Muscle layer of duodenum (tissue), 2 donors: ENCODE data around the gene KCNN3.

Experiments
- H3K27ac ChIP-seq: one replicate; pipeline ENCODE4 v1.7.0; 2013; ENCODE audit warnings: mild to moderate bottlenecking, low read length
- H3K27me3 ChIP-seq: one replicate; pipeline ENCODE4 v1.7.0; 2013; ENCODE audit warnings: low read depth, mild to moderate bottlenecking, control low read depth, low read length
- H3K36me3 ChIP-seq, 2 donors: one replicate each; pipeline ENCODE4 v1.7.0; 2013; ENCODE audit warnings: low read length in 2 of 2, control low read depth in 1 of 2, mild to moderate bottlenecking in 1 of 2; ENCODE audit not compliant: insufficient read depth in 2 of 2, control insufficient read depth in 1 of 2
- H3K4me1 ChIP-seq, 2 donors: one replicate each; pipeline ENCODE4 v1.7.0; 2013; ENCODE audit warnings: low read length in 2 of 2, mild to moderate bottlenecking in 2 of 2, control low read depth in 1 of 2, moderate library complexity in 1 of 2; ENCODE audit not compliant: insufficient read depth in 2 of 2, control insufficient read depth in 1 of 2
- H3K4me3 ChIP-seq, 2 donors: one replicate each; pipeline ENCODE4 v1.7.0; 2013; ENCODE audit warnings: low read length in 2 of 2, low read depth in 1 of 2, mild to moderate bottlenecking in 1 of 2
- H3K9me3 ChIP-seq, 2 donors: one replicate each; pipeline ENCODE4 v1.7.0; 2013; ENCODE audit warnings: low read length in 2 of 2, control low read depth in 1 of 2, mild to moderate bottlenecking in 1 of 2; ENCODE audit not compliant: control insufficient read depth in 1 of 2
- donor health status: healthy.

The KCNN3 gene

DNA sequence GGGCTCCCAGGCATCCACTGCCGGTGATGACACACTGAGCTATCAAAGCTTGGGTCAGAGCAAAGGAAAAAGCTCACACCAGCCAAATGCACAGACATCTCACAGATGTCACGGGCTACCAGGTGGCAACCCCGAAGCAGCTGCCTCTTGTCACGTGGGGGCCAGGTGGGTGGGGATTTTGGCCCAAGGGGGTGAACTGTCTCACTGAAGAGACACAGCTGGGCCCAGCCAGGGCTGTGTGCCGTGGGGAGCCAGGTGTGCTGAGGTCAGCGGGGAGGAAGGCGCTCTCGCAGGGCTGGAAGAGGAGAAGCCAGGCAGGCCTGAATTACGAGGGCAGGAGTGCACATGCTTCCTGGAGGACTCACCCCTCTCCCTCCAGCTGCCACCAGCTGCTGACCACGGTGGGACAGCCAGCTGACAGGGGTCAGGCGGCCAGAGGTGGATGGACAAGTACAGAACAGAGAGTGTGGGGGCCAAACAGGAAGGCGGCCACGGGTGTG, 32.4 kb downstream of the KCNN3 start:
- Histone ChIP-seq H3K36me3 (no peaks in the 10 kb centered on the region), H3K4me1 (peaks cover 9 to 64% of the 10 kb centered on the region in 2 donors), H3K9me3 (no peaks in the 10 kb centered on the region), H3K27me3 (no peaks in the 10 kb centered on the region), H3K27ac (no peak overlapping the region), H3K4me3 (no peak overlapping the region)

GRCh38 chr1:154837034-154837671, 32.9 kb downstream of the KCNN3 start:
- Histone ChIP-seq H3K27ac (no peak overlapping the region), H3K27me3 (no peaks in the 10 kb centered on the region), H3K4me1 (peaks cover 9 to 70% of the 10 kb centered on the region in 2 donors), H3K4me3 (no peak overlapping the region), H3K9me3 (no peaks in the 10 kb centered on the region), H3K36me3 (no peaks in the 10 kb centered on the region)

DNA sequence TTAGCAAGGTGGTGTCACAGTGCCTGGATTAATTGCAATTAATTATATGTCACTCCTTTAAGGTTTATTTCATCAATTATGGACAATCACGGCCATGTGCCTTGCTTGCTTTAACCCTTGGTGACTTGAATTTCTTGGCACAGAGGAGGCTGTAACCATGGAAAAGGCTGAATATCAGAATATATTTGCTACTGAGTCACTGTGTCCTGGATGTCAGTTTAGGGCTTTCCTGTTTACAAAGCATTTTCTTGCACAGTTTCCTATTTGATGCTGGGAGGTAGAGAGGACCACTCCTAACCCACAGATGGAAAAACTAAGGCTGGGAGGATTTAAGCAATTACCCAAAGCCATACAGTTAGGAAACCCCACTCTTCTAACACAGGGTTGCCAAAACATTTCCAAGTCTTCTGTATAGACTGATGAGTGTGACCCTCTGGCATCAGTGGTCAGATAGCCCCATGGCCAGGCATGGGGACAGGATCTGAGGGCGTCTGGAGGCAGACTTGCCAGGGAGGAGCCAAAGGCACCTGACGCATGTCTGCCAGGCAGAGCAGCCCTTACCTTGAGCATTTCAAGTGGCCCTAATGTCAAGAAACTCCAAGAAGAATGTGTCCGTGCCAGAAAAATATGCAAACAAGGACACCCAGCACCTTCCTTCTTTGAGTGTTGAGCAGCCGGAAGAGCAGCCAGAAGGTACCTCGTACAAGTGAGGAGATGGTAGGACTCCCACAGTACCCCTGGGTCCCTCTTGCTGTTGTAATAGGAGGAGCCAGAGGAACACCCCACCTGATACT, 34.4 kb downstream of the KCNN3 start:
- Histone ChIP-seq H3K36me3 (no peaks in the 10 kb centered on the region), H3K27me3 (no peaks in the 10 kb centered on the region), H3K4me1 (peaks cover 16 to 78% of the 10 kb centered on the region in 2 donors), H3K4me3 (no peak overlapping the region), H3K27ac (no peak overlapping the region), H3K9me3 (no peaks in the 10 kb centered on the region)

GRCh38 chr1:154833841-154834240, 36.2 kb downstream of the KCNN3 start:
- Histone ChIP-seq H3K27me3 (no peaks in the 10 kb centered on the region), H3K9me3 (no peaks in the 10 kb centered on the region), H3K36me3 (no peaks in the 10 kb centered on the region), H3K4me3 (no peak overlapping the region), H3K4me1 (peaks cover 16 to 62% of the 10 kb centered on the region in 2 donors), H3K27ac (no peak overlapping the region)

DNA sequence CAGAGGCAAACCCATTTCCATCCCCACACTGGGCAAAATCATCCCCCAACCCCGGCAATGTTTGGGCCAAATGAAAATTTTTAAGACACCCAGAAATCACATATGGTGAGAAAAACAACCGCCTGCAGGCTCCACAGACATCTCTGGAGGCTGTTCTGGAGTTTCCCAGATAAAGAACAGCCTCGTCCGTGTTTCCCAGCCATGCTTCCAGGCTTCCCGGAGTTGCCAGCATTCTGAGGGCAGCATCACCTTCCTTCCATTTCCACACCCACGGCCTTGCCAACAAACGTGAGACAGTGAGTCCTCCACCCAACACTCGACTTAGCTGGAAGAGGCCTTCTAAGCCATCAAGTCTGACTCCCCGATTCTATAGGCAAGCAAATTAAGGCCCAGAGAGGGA, 36.9 kb downstream of the KCNN3 start:
- peaks cover 16 to 62% of the 10 kb centered on the region in 2 donors for H3K4me1 ChIP-seq
- no peak overlapping the region for H3K27ac ChIP-seq
- H3K36me3 ChIP-seq = no peaks in the 10 kb centered on the region
- no peaks in the 10 kb centered on the region for H3K27me3 ChIP-seq
- H3K9me3 ChIP-seq = no peaks in the 10 kb centered on the region
- no peak overlapping the region for H3K4me3 ChIP-seq

- Histone ChIP-seq H3K36me3 (no peaks in the 10 kb centered on the region), H3K27me3 (no peaks in the 10 kb centered on the region), H3K4me1 (peaks cover 16 to 59% of the 10 kb centered on the region in 2 donors), H3K27ac (no peak overlapping the region), H3K9me3 (no peaks in the 10 kb centered on the region), H3K4me3 (no peak overlapping the region)
Observed at GRCh38 chr1:154832384-154832783, 37.7 kb downstream of the KCNN3 start.

DNA sequence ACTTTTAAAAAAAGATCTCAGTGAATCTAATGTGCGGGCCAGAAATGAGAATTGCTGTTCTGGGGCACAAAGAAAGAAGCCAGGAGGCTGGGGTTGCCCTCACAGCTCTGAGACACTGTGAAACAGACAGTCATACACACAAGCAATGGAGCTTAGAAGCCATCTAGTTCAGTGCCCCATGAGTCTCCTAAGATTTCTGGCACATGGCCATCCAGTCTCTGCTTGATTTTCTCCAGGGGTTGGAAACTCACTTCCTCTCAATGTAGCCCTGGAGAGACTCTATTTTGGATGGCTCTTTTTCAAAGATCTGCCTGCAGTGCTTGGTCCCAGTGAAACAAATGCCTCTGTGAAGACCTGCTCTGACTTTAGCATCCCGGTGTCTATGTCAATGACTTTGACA, 38.6 kb downstream of the KCNN3 start:
- no peak overlapping the region for H3K4me3 ChIP-seq
- H3K27ac ChIP-seq = no peak overlapping the region
- peaks cover 16 to 52% of the 10 kb centered on the region in 2 donors for H3K4me1 ChIP-seq

GRCh38 chr1:154829062-154829461, 41.0 kb downstream of the KCNN3 start:
- H3K27ac ChIP-seq = no peak overlapping the region
- peaks cover 7 to 33% of the 10 kb centered on the region in 2 donors for H3K4me1 ChIP-seq
- H3K27me3 ChIP-seq = no peaks in the 10 kb centered on the region
- no peak overlapping the region for H3K4me3 ChIP-seq
- H3K9me3 ChIP-seq = no peaks in the 10 kb centered on the region
- no peaks in the 10 kb centered on the region for H3K36me3 ChIP-seq

More for the DNA sequence above, 38.6 kb downstream of the KCNN3 start:
- H3K36me3 ChIP-seq = no peaks in the 10 kb centered on the region
- H3K9me3 ChIP-seq = no peaks in the 10 kb centered on the region
- H3K27me3 ChIP-seq = no peaks in the 10 kb centered on the region

DNA sequence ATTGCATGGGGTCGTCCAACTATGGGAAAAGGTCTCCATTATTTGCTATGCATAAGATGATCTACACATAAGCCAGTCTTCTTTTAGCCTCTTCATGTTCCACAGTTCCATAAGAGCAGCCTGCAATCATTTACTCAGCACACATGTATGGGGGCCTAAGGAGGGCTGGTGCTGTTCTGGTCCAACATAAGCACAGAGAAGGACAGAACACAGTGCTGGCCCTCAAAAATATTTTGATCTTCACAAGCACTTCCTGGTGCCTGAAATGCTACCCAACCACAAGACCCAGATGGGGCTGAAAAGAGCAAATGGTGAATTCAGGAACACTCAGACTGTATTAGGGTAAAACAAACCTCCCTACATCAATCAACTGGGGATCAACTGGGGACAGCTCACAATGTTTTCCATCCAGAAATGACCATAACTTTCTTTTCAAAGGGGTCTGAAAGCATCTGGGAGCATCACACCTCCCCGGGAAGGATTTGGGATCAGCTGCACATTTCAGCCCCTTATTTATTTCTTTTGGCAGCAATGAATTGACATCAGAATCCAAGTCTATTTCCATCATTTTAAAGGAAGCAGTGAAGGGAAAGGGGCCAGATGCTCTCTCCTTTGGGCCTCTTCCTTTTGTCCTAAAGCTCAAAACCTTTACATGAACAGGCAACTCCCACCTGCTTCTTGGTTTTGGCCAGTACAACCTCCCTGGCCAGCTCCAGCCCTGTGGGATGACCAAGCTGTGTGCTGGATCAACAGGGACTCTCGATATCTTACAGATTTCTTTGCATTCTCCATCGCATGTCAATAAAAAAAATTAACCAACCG, 45.7 kb downstream of the KCNN3 start:
- H3K4me3 ChIP-seq = no peak overlapping the region
- H3K36me3 ChIP-seq = no peaks in the 10 kb centered on the region
- no peaks in the 10 kb centered on the region for H3K27me3 ChIP-seq
- no peak overlapping the region for H3K27ac ChIP-seq
- H3K9me3 ChIP-seq = no peaks in the 10 kb centered on the region
- H3K4me1 ChIP-seq = peaks cover 5 to 12% of the 10 kb centered on the region in 2 donors

GRCh38 chr1:154822717-154823116, 47.4 kb downstream of the KCNN3 start:
- Histone ChIP-seq H3K27ac (no peak overlapping the region), H3K4me3 (no peak overlapping the region), H3K27me3 (no peaks in the 10 kb centered on the region), H3K36me3 (no peaks in the 10 kb centered on the region), H3K9me3 (no peaks in the 10 kb centered on the region), H3K4me1 (peaks cover 5 to 12% of the 10 kb centered on the region in 2 donors)

GRCh38 chr1:154822233-154822632, 47.8 kb downstream of the KCNN3 start:
- no peaks in the 10 kb centered on the region for H3K36me3 ChIP-seq
- peaks cover 5 to 14% of the 10 kb centered on the region in 2 donors for H3K4me1 ChIP-seq
- H3K9me3 ChIP-seq = no peaks in the 10 kb centered on the region
- no peaks in the 10 kb centered on the region for H3K27me3 ChIP-seq
- no peak overlapping the region for H3K27ac ChIP-seq
- no peak overlapping the region for H3K4me3 ChIP-seq
